ENCODE measurements around the gene TNF.
A peak's percentile ranks its signal among the peaks of the same experiment; 100 is the strongest.
"Not testable (repeated sequence)": the region's sequence is repeated elsewhere in the genome, so short reads cannot be mapped to it uniquely, and the experiment has no call there.

- TF ChIP-seq CTCF (IDR thresholded peaks at IDR 0.05; ENCODE audit: insufficient read depth, low read depth, low read length) = peak; percentile 28
- TF ChIP-seq EZH2 (IDR thresholded peaks at IDR 0.05; ENCODE audit: insufficient read depth, low read length) = not testable (repeated sequence)
Observed at GRCh38 chr6:31551371-31551770, 24.0 kb upstream of the TNF start.

Data from astrocyte (in vitro differentiated cells and primary cell).